ENCODE measurements around the gene EFEMP2. TPM values are rescaled to one million over a fixed set of nuclear protein-coding genes. Genes with fewer than 3 reads are reported as not detected.

The EFEMP2 gene
- polyA plus RNA-seq, 1 donor (not counting 4 experiments of a cell fraction or from before 2014, with no cell fraction given): 4.8 TPM

DNA sequence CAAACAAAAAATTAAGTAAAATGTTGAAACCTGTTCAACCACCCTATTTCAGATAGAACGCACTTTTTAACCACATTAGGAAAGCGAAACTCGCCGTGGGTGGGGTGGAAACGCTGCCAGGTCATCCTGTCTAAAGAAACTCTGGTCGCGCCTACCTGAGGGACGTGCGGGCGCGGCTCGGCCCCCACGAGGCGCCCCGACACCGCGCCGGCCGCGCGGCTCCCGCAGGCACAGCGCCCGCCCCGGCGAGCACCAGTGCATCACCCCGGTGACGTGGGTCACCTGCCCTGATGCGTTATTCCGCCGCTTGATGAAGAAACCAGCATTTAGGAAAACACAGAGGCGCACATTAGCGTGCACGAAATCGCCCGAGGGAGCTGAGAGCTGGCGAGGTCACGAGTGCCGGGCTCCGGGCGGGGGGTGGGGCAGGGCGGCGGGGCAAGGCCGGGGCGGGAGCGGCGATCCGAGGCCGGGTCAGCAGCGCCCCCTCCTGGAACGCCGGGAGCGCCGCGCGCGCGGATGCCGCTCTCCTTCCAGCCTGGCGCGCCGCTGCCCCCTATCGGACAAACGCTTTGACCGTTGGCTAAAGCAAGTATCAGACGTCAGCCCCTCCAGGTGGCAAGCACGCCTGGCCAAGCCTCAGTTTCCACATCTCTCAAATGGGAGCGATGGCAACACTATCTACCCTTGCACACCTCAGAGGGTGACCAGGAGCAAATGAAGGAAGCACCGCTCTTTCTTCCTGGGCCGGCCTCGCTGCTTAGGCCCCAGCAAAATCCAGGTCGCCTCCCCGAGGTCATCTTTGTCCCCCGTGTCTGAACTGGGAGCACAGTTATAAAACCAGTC lies 54.5 kb downstream of the EFEMP2 start:
- Histone ChIP-seq H3K36me3 (ENCODE audit: control insufficient read depth in 2 of 2, extremely low read depth in 1 of 2, insufficient read depth in 2 of 2, low read length in 2 of 2) (no peaks in the 10 kb centered on the region), H4K20me1 (ENCODE audit: control insufficient read depth, extremely low read depth, insufficient read depth, low read length) (no peaks in the 10 kb centered on the region), H3K27ac (ENCODE audit: control insufficient read depth, insufficient read depth, low read length) (peak overlapping the region; percentile 27), H3K27me3 (ENCODE audit: control insufficient read depth, extremely low read depth, insufficient read depth, low read length) (no peaks in the 10 kb centered on the region), H3K4me2 (ENCODE audit: control insufficient read depth, extremely low read depth, insufficient read depth, low read depth, low read length) (peak overlapping the region; percentile 70), H3K9me3 (ENCODE audit: control insufficient read depth, low read depth, low read length) (no peaks in the 10 kb centered on the region), H3K4me1 (ENCODE audit: control insufficient read depth, extremely low read depth, insufficient read depth, low read length) (peaks cover 12% of the 10 kb centered on the region), H3K9me1 (ENCODE audit: control insufficient read depth, extremely low read depth, insufficient read depth, low read length) (no peaks in the 10 kb centered on the region), H2AFZ (ENCODE audit: control insufficient read depth, low read length) (peak overlapping the region; percentile 79), H3K79me2 (ENCODE audit: control insufficient read depth, insufficient read depth, low read length) (no peaks in the 10 kb centered on the region), H3K9ac (ENCODE audit: control insufficient read depth, extremely low read depth, insufficient read depth, low read length) (peak overlapping the region; percentile 75), H3K4me3 (ENCODE audit: control insufficient read depth in 2 of 3, extremely low read depth in 1 of 3, insufficient read depth in 2 of 3, low read depth in 1 of 3, low read length in 3 of 3) (peak overlapping the region; percentile 35 to 67 (median 57))
- dilution Hi-C loops (cut with MboI; ENCODE audit: extremely low pct_ligation_motif_present, low sequenced_read_pairs): no loop called here
- peak; percentile 52 for FAIRE-seq
- TF ChIP-seq, protein P1, sequence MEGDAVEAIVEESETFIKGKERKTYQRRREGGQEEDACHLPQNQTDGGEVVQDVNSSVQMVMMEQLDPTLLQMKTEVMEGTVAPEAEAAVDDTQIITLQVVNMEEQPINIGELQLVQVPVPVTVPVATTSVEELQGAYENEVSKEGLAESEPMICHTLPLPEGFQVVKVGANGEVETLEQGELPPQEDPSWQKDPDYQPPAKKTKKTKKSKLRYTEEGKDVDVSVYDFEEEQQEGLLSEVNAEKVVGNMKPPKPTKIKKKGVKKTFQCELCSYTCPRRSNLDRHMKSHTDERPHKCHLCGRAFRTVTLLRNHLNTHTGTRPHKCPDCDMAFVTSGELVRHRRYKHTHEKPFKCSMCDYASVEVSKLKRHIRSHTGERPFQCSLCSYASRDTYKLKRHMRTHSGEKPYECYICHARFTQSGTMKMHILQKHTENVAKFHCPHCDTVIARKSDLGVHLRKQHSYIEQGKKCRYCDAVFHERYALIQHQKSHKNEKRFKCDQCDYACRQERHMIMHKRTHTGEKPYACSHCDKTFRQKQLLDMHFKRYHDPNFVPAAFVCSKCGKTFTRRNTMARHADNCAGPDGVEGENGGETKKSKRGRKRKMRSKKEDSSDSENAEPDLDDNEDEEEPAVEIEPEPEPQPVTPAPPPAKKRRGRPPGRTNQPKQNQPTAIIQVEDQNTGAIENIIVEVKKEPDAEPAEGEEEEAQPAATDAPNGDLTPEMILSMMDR (optimal IDR thresholded peaks at IDR 0.05 in 1 of 3, IDR thresholded peaks at IDR 0.05 in 1 of 3, conservative IDR thresholded peaks at IDR 0.05 in 1 of 3; ENCODE audit: extremely low read depth in 1 of 3, insufficient read depth in 2 of 3, low read length in 3 of 3): peak; percentile 88 to 99 (median 97)
- no peak for TF ChIP-seq EZH2 (IDR thresholded peaks at IDR 0.05; ENCODE audit: low read length)
- DNase-seq (ENCODE audit: low read depth, low spot score): peak; percentile 33

DNA sequence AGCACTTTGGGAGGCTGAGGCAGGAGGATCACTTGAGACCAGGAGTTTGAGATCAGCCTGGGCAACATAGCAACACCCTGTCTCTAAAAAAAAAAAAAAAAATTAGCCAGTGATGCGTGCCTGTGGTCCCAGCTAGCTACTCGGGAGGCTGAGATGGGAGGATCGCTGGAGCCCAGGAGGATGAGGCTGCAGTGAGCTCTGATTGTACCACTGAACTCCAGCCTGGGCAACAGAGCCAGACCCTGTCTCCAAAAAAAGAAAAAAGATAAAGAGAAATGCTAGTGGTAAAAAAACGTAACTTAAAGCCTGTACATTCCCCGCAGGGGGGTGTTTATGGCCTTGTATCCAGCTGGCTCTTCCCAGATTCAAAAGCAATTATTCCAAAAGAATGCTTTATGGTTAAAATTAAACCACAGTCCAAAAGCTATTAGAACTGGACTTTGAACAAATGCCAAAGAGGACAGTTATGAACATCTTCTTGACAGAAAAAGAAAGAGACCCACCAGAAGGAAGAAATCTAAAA lies 55.2 kb downstream of the EFEMP2 start:
- no peak for DNase-seq (ENCODE audit: low read depth, low spot score)
- Histone ChIP-seq H3K27ac (ENCODE audit: control insufficient read depth, insufficient read depth, low read length) (peak overlapping the region; percentile 27), H3K79me2 (ENCODE audit: control insufficient read depth, insufficient read depth, low read length) (no peaks in the 10 kb centered on the region), H2AFZ (ENCODE audit: control insufficient read depth, low read length) (no peak overlapping the region), H3K9ac (ENCODE audit: control insufficient read depth, extremely low read depth, insufficient read depth, low read length) (peak overlapping the region; percentile 75), H4K20me1 (ENCODE audit: control insufficient read depth, extremely low read depth, insufficient read depth, low read length) (no peaks in the 10 kb centered on the region), H3K9me1 (ENCODE audit: control insufficient read depth, extremely low read depth, insufficient read depth, low read length) (no peaks in the 10 kb centered on the region), H3K9me3 (ENCODE audit: control insufficient read depth, low read depth, low read length) (no peaks in the 10 kb centered on the region), H3K4me1 (ENCODE audit: control insufficient read depth, extremely low read depth, insufficient read depth, low read length) (peaks cover 12% of the 10 kb centered on the region), H3K4me3 (ENCODE audit: control insufficient read depth in 2 of 3, extremely low read depth in 1 of 3, insufficient read depth in 2 of 3, low read depth in 1 of 3, low read length in 3 of 3) (peak overlapping the region; percentile 35 to 67 (median 57)), H3K4me2 (ENCODE audit: control insufficient read depth, extremely low read depth, insufficient read depth, low read depth, low read length) (peak overlapping the region; percentile 70), H3K27me3 (ENCODE audit: control insufficient read depth, extremely low read depth, insufficient read depth, low read length) (no peaks in the 10 kb centered on the region), H3K36me3 (ENCODE audit: control insufficient read depth in 2 of 2, extremely low read depth in 1 of 2, insufficient read depth in 2 of 2, low read length in 2 of 2) (no peaks in the 10 kb centered on the region)
- TF ChIP-seq, protein P1 (optimal IDR thresholded peaks at IDR 0.05 in 1 of 3, IDR thresholded peaks at IDR 0.05 in 1 of 3, conservative IDR thresholded peaks at IDR 0.05 in 1 of 3; ENCODE audit: extremely low read depth in 1 of 3, insufficient read depth in 2 of 3, low read length in 3 of 3): no peak
- no peak for TF ChIP-seq EZH2 (IDR thresholded peaks at IDR 0.05; ENCODE audit: low read length)
- dilution Hi-C loops (cut with MboI; ENCODE audit: extremely low pct_ligation_motif_present, low sequenced_read_pairs): no loop called here
- no peak for FAIRE-seq

Measured in keratinocyte (primary cell).